ENCODE measurements around the gene CABP2. TPM values are rescaled to one million over a fixed set of nuclear protein-coding genes. Genes with fewer than 3 reads are reported as not detected.

The CABP2 gene
- polyA plus RNA-seq, 1 of the 3 experiments (the other 2 are of a cell fraction), result not detected

- TF ChIP-seq REST (IDR thresholded peaks at IDR 0.05; ENCODE audit: low read depth, low read length), result no peak
These were observed 572 bp upstream of the CABP2 start (continued) for GRCh38 chr11:67523556-67524479.

DNA sequence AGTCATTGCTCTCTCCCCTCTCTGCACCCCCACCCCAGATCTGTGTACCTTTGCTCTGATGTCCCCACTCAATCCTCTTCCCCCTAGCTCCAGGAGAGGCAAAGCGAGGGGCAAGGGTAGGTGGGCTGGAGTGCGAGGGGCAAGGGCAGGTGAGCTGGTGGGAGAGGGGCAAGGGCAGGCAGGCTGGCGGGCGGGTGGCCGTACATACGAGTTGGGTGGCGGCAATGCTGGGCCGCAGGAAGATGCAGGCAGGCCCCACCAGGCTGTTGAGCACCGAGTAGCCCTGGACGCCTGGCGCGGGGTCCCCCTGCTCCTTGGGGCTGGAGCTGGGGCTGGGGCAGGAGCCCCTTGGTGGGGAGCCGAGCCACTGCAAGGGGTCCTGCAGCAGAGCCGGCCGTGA, 908 bp downstream of the CABP2 start:
- DNase-seq, result no peak
- H3K4me3 ChIP-seq (ENCODE audit: low read depth in 2 of 2, low read length in 1 of 2), result no peak overlapping the region
- ChIA-PET POLR2A (no interaction called here), CTCF (interaction anchor here (0.7 kb wide), 1 partner anchor 653 kb away, joined by 3 read pairs; no protein-coding TSS in a partner anchor)
- H3K9ac ChIP-seq, result no peak overlapping the region
- no peak overlapping the region for H3K4me2 ChIP-seq
- 79% methylated on average over 10 of the region's 15 CpGs for WGBS (ENCODE audit: low lambda C conversion rate)
- no peaks in the 10 kb centered on the region for H3K79me2 ChIP-seq (ENCODE audit: insufficient read depth)
- H4K20me1 ChIP-seq (ENCODE audit: insufficient read depth), result no peaks in the 10 kb centered on the region
- H2AFZ ChIP-seq (ENCODE audit: low read depth), result no peak overlapping the region
- TF ChIP-seq NRF1 (IDR thresholded peaks at IDR 0.05; ENCODE audit: low read depth, low read length), result no peak
- TF ChIP-seq RFX5 (IDR thresholded peaks at IDR 0.05; ENCODE audit: low read length), result no peak
- no peak for TF ChIP-seq TEAD4 (IDR thresholded peaks at IDR 0.05; ENCODE audit: borderline replicate concordance, insufficient read depth)
- TF ChIP-seq NFIC (IDR thresholded peaks at IDR 0.05; ENCODE audit: borderline replicate concordance), result no peak
- TF ChIP-seq TCF12 (IDR thresholded peaks at IDR 0.05), result no peak
- TF ChIP-seq, protein P1, sequence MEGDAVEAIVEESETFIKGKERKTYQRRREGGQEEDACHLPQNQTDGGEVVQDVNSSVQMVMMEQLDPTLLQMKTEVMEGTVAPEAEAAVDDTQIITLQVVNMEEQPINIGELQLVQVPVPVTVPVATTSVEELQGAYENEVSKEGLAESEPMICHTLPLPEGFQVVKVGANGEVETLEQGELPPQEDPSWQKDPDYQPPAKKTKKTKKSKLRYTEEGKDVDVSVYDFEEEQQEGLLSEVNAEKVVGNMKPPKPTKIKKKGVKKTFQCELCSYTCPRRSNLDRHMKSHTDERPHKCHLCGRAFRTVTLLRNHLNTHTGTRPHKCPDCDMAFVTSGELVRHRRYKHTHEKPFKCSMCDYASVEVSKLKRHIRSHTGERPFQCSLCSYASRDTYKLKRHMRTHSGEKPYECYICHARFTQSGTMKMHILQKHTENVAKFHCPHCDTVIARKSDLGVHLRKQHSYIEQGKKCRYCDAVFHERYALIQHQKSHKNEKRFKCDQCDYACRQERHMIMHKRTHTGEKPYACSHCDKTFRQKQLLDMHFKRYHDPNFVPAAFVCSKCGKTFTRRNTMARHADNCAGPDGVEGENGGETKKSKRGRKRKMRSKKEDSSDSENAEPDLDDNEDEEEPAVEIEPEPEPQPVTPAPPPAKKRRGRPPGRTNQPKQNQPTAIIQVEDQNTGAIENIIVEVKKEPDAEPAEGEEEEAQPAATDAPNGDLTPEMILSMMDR (IDR thresholded peaks at IDR 0.05), result no peak
- no peak for TF ChIP-seq RCOR1 (IDR thresholded peaks at IDR 0.05; ENCODE audit: low read length)
- TF ChIP-seq GATA2 (CRISPR knock-in tag; IDR thresholded peaks at IDR 0.05), result no peak
- TF ChIP-seq PBX3 (IDR thresholded peaks at IDR 0.05), result no peak
- no peak for TF ChIP-seq IRF3 (IDR thresholded peaks at IDR 0.05; ENCODE audit: low read depth, low read length)
- no peak for TF ChIP-seq SMC3 (IDR thresholded peaks at IDR 0.05; ENCODE audit: low read depth, low read length)
- TF ChIP-seq RAD21 (IDR thresholded peaks at IDR 0.05; ENCODE audit: low read length), result no peak
- TF ChIP-seq TAF1 (IDR thresholded peaks at IDR 0.05; ENCODE audit: borderline replicate concordance, low read depth, low read length), result no peak
- no peak for TF ChIP-seq EP300 (IDR thresholded peaks at IDR 0.05; ENCODE audit: borderline replicate concordance in 1 of 2, low read depth in 1 of 2, low read length in 1 of 2)
- TF ChIP-seq GABPA (IDR thresholded peaks at IDR 0.05; ENCODE audit: low read depth), result no peak
- TF ChIP-seq SIN3A (IDR thresholded peaks at IDR 0.05; ENCODE audit: borderline replicate concordance, low read depth, low read length), result no peak
- TF ChIP-seq FOXM1 (IDR thresholded peaks at IDR 0.05; ENCODE audit: low read depth), result no peak
- no peak for TF ChIP-seq ELF1 (IDR thresholded peaks at IDR 0.05)
- TF ChIP-seq EZH2phosphoT487 (IDR thresholded peaks at IDR 0.05; ENCODE audit: borderline replicate concordance, low read depth), result no peak
- H3K9me3 ChIP-seq, result no peaks in the 10 kb centered on the region
- no peaks in the 10 kb centered on the region for H3F3A ChIP-seq (replicated peaks; ENCODE audit: insufficient read depth)
- no peaks in the 10 kb centered on the region for H3K27me3 ChIP-seq (ENCODE audit: insufficient read depth)
- no peaks in the 10 kb centered on the region for H3K4me1 ChIP-seq (ENCODE audit: control insufficient read depth in 1 of 2, insufficient read depth in 2 of 2, low read depth in 1 of 2, low read length in 1 of 2)
- H3K27ac ChIP-seq (ENCODE audit: low read depth in 2 of 2, low read length in 1 of 2), result no peak overlapping the region
- H3K9me2 ChIP-seq, result no peaks in the 10 kb centered on the region
- H3K36me3 ChIP-seq (replicated peaks in 1 of 2; ENCODE audit: control insufficient read depth in 1 of 2, insufficient read depth in 2 of 2, low read length in 1 of 2), result no peaks in the 10 kb centered on the region
